ENCODE measurements around the gene RNF207.
A peak's percentile ranks its signal among the peaks of the same experiment; 100 is the strongest.

RNF207 gene

DNA sequence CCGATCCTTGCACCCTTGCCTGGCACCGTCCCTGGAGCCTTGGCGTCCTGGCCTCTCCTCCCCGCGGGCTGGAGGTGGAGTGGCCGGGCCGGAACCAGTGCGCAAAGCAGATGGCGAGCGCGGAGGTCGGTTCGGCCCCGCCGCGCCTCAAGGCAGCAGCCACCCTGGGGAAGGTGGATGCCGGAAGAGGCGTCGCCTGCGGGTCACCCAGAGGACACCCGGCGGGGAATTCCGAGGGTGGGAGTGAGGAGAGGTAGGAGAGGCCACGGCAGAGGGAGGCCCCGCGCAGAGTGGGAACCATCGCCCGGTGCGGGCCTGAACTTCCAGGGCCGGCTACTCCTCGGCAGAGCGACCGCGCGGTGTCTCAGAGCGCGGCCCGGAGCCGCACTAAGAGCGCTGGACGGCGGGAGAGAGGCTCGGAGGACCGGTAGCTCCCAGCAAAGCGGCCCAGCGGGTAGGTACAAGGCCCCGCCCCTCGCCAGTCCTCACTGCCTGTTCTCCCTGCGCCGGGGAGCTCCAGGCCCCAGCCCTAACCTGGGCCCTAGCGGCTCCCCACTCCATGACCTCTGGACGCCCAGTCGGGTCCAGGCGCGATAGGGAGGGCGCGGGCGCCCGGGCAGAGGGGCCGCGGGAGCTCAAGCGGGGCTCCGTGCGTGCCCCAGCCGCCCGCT, at the start of gene RNF207:
Gene RNF207, plus strand, starts transcription at position 271 of the 671 bp plus-strand sequence. CDS start 417 bp downstream, outside the sequence.
- peak; percentile 76 for DNase-seq

DNA sequence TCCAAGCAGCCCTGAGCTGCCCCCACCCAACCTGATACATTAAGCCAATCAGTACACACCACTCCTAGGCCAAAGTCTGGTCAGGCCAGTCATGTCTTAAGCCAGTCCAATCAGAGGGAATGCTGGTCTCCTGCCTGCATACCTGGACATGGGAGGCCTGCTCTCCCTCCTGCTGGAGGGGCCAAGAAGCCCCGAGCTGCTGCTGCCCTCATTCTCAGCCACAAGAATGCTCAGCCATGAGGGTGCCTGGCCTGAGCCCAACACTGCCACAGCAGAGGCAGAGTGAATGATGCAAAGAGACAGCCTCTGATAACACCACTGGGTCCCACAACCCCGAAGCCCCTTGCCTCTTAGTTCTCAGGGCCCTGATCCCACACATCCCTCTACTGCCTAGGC, 48.8 kb upstream of the RNF207 start:
- DNase-seq: no peak

- peak; percentile 44 for DNase-seq
Observed at GRCh38 chr1:6157528-6158174, 48.3 kb upstream of the RNF207 start.

DNA sequence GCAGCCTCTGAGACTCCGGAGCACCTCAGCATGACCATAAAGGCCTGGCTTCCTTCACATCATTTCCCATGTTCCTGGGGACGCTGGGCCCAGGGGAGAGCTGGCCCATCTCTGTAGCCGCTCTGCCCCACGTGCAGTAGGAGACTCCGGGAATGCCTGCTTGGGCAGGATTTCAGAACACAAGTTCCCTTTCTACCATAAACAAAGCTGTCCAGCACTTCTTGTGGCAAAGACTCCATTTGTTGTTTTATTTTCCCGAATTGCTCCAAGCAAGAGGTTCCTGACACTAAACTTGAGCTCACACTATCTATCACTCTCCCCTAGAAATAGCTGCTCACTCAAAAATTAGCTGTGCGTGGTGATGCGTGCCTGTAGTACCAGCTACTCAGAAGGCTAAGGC, 47.7 kb upstream of the RNF207 start:
- no peak for DNase-seq

- DNase-seq: no peak
Observed at GRCh38 chr1:6162341-6162740, 43.6 kb upstream of the RNF207 start.

DNA sequence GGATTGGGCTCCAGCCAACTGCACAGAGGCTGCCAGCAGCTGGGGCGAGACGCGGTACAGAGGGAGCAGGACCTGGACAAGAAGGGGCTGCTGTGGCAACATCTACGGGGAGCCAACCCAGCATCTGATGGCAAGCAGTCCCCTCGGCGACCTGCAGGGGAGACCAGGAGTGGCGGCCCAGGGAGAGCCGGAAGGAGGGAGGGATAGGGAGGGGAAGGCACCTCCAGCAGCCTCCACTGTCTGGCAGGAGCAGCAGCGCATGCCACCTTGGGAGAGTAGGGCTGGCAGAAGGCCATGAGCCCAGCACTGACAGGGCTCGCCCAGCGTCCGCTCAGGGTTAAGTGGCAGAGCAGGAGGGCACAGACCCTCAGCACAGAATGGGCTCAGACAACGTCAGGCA, 43.1 kb upstream of the RNF207 start:
- no peak for DNase-seq

DNA sequence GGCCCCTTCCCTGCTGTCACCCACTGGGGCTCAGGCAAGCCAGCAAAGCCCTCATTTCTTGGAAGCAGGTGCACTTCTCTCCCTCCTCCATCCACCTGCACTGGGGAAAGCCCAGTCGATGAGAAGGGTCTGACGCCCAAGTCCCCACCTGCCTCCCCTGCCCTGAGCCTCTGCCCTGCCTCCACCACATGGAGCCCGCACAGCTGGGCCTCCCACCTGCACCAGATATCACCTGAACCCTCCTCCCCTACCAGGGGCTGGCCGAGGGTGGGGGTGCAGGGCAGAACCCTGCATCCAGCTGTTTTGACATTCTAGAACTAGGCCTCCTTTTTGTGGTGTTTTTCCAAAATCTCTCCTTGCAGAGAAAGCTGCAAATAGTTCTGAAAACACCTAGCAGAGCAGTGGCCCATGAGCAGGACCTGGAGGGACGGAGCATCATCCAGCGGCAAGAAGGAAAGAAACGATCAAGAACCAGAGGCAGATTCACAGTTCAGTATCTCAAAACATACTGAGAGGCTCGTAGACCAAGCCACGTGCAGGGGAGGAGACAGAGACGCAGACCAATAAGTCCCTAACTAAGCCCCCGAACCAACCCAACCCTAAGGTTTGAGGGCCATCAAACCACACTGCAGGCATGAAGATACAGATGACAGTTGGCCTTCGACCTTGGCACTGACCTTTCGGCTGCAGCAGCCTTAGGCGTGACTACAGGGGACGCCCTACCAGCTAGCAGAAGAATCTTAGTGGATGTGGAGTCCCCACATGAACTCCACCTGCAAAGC, 42.5 kb upstream of the RNF207 start:
- DNase-seq: no peak

DNA sequence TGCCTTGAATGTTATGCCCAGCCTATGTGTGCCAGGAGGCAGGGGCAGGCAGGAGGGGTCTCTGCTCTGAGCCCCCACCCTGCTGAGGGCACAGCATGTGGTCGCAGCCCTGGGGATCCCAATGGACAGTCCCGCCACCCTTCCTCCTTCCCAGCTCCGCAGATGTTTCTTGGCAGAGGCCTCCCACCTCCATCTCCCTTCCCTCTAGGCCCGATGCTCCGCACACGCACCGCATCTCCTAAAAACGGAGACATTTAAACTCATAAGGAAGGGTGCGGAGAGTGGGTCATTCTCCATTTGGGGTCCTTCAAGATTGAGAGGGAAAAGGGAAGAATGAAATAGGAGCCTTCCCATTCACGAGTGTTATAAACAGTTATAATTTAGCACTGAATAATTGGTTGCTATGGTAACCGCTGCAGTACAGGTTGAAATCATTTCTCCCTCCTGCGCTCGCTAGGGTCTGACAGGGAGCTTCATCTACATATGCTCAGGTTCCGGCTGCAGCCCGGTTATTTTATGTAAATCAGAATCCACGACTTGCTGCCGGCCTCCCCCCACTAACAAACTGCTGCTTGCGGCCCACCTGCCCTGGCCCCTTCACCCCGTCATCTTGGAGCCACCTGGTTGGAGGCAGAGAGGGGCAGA, 41.8 kb upstream of the RNF207 start:
- no peak for DNase-seq

GRCh38 chr1:6165027-6165426, 40.9 kb upstream of the RNF207 start:
- no peak for DNase-seq

- no peak for DNase-seq
Observed at GRCh38 chr1:6165441-6165985, 40.4 kb upstream of the RNF207 start.

- DNase-seq: no peak
Observed at GRCh38 chr1:6166221-6166620, 39.7 kb upstream of the RNF207 start.

DNA sequence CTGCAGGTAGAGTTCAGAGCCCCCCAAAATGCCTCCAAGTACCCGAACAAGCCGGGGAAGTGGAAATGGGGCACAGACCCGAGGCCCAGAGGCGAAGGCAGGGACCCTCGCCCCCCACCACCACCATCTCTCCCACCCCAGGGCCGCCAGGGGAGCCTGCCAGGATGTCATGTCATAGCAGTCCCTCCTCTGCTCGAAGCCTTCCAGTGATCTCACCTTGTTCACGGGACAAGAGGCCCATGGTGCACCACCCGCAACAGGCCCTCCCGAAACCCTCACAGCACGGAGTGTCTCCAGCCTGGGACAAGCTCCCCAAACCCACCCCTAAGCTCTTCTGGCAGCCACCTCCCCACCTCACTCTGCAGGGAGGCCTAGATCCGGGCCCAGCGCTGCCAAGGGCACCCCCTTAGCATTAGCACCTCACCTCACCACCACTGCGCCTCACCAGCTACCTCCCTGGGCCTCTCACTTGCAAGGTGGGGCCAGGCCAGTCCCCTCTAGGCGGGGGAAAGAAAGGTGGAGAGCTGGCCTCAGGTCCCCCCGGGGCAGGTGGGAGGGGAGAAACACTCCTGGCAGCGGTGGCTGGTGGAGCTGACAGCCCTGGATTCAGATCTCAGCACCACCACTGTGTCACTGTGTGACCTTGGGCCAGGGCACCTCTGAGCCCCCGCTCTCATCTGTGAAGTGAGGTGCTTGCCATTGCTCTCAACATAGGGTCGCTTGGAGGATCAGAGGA, 39.1 kb upstream of the RNF207 start:
- no peak for DNase-seq

GRCh38 chr1:6167391-6168303, 38.3 kb upstream of the RNF207 start:
- no peak for DNase-seq

- DNase-seq: no peak
Observed at GRCh38 chr1:6168947-6169586, 36.9 kb upstream of the RNF207 start.

DNA sequence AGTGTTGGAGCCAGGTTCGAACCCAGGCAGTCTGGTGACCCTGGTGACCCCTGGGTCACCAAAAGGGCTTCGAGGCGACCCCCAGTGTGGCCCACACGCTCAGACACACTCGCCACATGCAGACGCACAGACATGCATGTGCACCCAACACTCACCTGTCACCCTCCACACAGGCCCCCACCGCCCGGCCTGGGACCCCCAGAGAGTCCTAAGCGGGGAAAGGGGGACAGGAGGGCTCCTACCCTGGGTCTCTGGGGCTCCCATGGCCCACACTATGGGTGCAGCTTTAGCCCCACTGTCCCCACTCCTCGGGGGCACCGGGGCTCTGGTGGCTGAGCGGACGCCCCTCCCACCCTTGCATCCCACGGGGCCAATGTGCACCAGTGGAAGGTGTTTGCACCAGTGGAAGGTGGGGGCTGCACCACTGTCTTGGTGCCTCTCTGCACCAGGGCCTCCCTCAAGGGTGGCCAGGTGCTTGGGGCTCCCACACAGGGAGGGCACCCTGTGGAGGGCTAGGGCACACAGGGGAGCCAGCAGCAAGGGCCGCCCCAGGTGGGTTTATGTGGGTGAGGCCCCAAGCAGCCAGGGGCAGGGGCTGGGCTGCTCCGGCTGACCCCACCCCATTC, 35.7 kb upstream of the RNF207 start:
- DNase-seq: no peak

- DNase-seq: no peak
Observed at GRCh38 chr1:6170742-6171201, 35.1 kb upstream of the RNF207 start.

GRCh38 chr1:6171548-6172124, 34.3 kb upstream of the RNF207 start:
- DNase-seq: no peak

GRCh38 chr1:6172549-6172948, 33.4 kb upstream of the RNF207 start:
- DNase-seq: no peak

DNA sequence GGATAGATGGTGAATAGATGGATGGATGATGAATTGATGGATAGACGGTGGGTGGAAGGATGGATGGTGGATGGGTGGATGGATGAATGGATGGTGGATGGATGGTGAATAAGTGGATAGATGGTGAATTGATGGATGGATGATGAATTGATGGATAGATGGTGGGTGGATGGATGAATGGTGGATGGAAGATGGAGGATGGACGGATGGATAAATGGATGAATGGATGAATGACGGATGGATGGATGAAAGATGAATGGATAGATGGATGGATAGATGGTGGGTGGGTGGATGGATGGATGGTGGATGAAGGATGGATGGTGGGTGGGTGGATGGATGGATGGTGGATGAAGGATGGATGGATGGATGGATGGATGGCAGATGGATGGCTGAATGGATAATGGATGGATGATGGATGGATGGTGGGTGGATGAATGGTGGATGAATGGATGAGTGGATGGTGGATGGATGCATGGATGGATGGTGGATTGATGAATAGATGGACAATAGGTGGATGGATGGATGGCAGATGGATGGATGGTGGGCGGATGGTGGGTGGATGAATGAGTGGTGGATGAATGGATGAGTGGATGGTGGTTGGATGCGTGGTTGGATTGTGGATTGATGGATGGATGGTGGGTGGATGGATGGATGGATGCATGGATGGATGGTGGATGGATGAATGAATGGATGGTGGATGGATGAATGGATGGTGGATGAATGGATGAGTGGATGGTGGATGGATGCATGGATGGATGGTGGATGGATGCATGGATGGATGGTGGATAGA, 31.1 kb upstream of the RNF207 start:
- DNase-seq: no peak

All from activated CD4-positive, alpha-beta T cell treated with anti-CD3 and anti-CD28 coated beads, Interleukin-2, amount 50 U/mL, for 16 hours (primary cell).